Measurements from ENCODE around the gene TPI1.

GRCh38 chr12:6863033-6863432, 4.3 kb upstream of the TPI1 start:
- TF ChIP-seq USF2 (CRISPR knock-in tag; IDR thresholded peaks at IDR 0.05) (no peak), CTCF (IDR thresholded peaks at IDR 0.05) (no peak), NR3C1 (CRISPR knock-in tag; conservative IDR thresholded peaks at IDR 0.05; ENCODE audit: low read depth) (no peak), TEAD1 (CRISPR knock-in tag; IDR thresholded peaks at IDR 0.05) (no peak), ZNF671 (CRISPR knock-in tag; IDR thresholded peaks at IDR 0.05) (no peak), USF1 (CRISPR knock-in tag; IDR thresholded peaks at IDR 0.05) (no peak), ZNF416 (CRISPR knock-in tag; IDR thresholded peaks at IDR 0.05) (no peak), ATF3 (CRISPR knock-in tag; conservative IDR thresholded peaks at IDR 0.05) (no peak), KAT7 (CRISPR knock-in tag; IDR thresholded peaks at IDR 0.05; ENCODE audit: borderline replicate concordance) (no peak), ATF2 (CRISPR knock-in tag; IDR thresholded peaks at IDR 0.05; ENCODE audit: borderline replicate concordance, low read depth) (no peak)

Data from WTC11 (cell line).